Omental fat pad (tissue), 4 donors: Measurements from ENCODE around the gene KIFC3. TPM values are rescaled to one million over a fixed set of nuclear protein-coding genes. Genes with fewer than 3 reads are reported as not detected.

Experiments used
- ATAC-seq: fragments of 150-250 bp; one replicate; pipeline ENCODE4 v1.9.1; 2016; ENCODE audit warnings: mild to moderate bottlenecking, moderate library complexity; ENCODE audit not compliant: low FRiP score
- DNase-seq: peaks from one replicate; pipeline ENCODE4 v3.0.0-alpha.2; 2019; ENCODE audit warnings: low spot score
- total RNA-seq, 4 donors: library from RNA; depleted of rRNA; stranded (reverse); fragments of >200 nt; gene quantifications; one replicate each; pipeline ENCODE4 v1.1.0, GENCODE V29; 2016
- TF ChIP-seq, protein P1 (sequence below), 3 donors: fragments of 450-650 bp; IDR thresholded peaks; one replicate each; pipeline ENCODE4 v1.5.1; 2016 to 2017; ENCODE audit warnings: antibody characterized with exemption in 3 of 3, mild to moderate bottlenecking in 3 of 3, moderate library complexity in 2 of 3

The KIFC3 gene
- total RNA-seq, 4 donors from 2014 or later, result 41.5 to 96.9 (median 58.9) TPM

DNA sequence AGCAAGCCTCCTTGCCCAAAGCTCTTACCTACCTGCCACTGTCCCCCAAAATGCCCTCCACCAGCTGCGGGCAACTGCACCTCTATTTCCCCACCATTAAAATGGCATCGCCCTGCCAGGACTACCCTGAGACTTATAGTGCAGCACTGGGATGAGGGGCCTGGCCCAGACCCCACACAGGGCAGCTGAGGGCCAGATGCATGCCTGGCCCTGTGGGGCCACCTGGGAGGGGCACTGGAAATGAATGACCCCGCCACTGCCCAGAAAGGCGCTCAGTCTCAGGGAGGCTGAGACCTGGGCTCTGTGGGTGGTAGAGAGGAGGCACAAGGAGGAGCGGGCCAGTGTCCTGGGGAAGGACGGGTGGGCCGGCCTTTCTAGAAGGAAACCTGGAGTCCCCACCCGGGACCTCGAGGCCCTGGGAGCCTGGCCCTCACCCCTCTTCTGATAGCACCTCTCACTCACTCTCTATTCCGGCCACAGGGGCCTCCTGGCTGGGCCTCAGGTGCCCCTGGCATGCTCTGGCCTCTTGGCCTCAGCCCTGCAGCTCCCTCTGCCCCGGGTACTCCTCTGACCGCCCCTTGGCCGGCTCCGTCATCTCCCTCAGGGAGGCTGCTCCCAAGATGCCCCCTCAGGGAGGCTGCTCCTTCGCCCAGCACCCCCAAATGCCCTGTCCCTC lies 39.8 kb downstream of the KIFC3 start:
- ATAC-seq, result no peak
- TF ChIP-seq, protein P1, sequence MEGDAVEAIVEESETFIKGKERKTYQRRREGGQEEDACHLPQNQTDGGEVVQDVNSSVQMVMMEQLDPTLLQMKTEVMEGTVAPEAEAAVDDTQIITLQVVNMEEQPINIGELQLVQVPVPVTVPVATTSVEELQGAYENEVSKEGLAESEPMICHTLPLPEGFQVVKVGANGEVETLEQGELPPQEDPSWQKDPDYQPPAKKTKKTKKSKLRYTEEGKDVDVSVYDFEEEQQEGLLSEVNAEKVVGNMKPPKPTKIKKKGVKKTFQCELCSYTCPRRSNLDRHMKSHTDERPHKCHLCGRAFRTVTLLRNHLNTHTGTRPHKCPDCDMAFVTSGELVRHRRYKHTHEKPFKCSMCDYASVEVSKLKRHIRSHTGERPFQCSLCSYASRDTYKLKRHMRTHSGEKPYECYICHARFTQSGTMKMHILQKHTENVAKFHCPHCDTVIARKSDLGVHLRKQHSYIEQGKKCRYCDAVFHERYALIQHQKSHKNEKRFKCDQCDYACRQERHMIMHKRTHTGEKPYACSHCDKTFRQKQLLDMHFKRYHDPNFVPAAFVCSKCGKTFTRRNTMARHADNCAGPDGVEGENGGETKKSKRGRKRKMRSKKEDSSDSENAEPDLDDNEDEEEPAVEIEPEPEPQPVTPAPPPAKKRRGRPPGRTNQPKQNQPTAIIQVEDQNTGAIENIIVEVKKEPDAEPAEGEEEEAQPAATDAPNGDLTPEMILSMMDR (IDR thresholded peaks at IDR 0.05), result no peak
- DNase-seq, result no peak

DNA sequence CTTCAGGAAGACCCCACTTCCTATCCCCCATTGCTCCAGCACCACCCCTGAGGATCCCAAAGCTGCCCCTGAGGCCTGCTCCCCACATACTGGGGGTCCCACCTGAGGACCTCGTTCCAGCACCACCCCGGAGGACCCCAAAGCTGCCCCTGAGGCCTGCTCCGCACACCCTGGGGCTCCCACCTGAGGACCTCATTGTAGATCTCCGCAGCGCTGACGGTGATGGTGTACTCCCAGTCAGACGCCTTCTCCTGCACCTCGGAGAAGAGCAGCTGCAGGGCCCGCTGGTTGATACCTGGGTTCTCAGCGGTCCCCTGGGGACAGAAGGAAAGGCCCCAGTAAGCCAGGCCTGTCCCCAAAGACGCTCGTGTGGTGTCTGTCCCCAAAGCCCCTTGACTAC lies 40.3 kb downstream of the KIFC3 start:
- TF ChIP-seq, protein P1 (IDR thresholded peaks at IDR 0.05), result no peak
- DNase-seq, result no peak
- no peak for ATAC-seq

DNA sequence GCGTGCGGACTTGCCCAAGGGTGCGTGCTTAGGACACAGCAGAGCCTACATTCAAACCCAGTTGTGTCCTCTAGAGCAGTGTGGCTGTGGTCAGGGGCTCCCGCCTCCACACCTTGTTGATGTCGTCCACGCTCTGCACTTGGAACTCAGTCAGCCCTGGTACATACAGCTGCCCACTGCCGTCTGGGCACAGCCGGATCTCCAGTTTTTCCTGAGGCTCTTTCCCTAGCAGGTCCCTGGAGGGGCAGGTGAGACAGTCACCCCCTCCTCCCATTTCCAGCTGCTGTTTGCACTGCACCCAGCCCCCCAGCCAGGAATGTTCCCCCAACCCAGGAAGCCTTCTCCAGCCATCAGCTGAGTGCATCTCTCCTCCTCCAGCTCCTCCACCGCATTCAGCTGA lies 41.0 kb downstream of the KIFC3 start:
- ATAC-seq (no peak), DNase-seq (no peak)
- TF ChIP-seq, protein P1 (IDR thresholded peaks at IDR 0.05), result no peak

DNA sequence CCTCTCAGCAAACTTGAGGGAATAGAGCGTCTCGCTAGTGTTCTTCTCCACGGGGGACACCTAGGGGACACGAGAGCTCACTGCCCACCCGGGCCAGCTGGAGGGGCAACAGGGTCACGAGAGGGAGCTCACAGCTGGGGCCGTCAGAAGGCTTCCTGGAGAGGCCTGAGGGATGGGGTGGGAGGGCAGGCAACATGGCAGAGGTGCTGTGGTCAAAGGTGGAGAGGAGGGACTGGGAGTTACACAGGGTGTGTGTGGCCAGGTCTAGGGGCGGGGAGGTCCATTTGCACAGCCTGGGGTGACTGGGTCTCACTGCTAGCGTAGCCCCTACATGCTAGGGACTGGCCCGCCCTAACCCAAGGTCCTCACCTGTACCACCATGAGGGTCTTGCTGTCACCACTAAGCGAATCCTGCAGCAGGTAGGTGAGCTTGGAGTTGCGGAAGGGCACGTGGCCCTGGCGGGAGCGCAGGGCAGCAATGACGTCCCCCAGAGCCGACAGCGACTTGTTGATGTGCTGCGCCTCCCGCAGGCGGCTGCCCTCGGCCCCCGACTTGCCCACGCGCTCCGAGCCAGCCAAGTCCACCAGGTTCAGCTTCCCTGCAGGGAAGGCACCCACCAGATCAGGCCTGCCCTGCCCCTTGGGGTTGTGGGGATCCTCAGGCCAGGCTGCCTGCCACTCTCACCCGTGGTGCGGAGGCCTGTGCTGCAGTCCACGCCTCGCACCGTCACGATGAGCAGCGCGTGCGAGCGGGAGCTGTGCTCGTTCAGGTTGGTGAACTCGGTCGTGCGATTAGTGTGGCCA lies 41.7 kb downstream of the KIFC3 start:
- ATAC-seq (no peak), DNase-seq (no peak)
- TF ChIP-seq, protein P1 (IDR thresholded peaks at IDR 0.05), result no peak

DNA sequence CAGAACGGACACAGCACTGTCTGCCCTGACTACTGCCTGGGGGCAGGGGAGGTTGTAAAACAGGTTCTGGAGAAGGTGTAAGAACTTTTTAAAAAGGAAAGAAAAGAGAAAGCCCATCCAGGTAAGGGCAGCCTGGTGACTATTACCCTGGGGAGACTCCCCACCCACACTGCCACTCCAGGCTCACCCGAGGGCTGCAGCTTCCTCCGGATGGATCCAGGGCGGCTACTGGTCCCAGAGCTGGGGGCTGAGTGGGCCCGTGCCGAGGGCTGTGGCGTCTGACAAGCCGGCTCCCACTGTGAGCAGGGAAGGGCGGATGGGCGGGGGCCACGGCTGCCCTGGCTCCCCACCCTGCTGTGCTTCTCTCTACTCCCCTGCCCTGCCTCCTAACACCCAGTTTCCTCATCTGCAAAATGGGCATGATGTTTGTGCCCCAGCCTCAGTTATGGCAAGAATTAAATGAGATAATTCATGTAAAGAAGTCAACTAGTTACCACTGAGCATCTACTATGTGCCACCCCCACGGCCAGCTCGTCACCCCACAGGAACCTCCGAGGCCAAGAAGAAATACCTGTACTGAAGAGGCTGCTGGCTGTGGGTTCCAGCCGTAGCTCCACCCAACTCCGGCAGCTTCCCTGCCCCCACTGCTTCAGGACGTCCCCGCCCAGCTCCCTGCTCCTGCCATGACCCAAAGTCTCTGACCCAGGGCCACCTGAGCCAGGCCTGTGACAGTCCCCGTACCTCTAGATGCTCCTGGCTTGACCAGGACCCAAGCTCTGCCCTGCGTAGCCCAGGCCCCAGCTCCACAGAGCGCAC lies 42.5 kb downstream of the KIFC3 start:
- ATAC-seq (no peak), DNase-seq (no peak)
- TF ChIP-seq, protein P1 (IDR thresholded peaks at IDR 0.05), result no peak

DNA sequence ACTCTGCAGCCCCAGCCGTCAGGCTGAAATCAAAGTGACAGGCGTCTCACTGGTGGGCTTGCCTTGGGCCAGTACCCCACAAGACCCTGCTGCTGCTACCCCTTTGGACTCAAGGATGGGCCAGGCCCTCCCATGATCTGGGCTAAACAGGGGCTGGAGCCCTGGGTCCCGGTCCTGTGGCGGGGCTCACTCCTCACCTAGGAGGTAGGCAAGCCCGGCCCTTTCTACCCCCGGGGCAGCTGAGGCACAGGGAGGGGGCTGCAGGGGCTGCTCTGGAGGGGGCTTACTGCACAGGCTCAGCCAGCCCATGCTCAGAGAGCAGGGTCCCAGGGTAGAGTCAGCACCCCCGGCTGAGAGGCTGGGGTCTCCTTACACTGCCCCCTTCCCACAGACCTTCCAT lies 43.2 kb downstream of the KIFC3 start:
- TF ChIP-seq, protein P1 (IDR thresholded peaks at IDR 0.05), result no peak
- DNase-seq (no peak), ATAC-seq (no peak)
